ENCODE data around the gene GRAMD2B.
A peak's percentile ranks its signal among the peaks of the same experiment; 100 is the strongest.
"Not testable (repeated sequence)": the region's sequence is repeated elsewhere in the genome, so short reads cannot be mapped to it uniquely, and the experiment has no call there.

GRAMD2B gene, protein sequence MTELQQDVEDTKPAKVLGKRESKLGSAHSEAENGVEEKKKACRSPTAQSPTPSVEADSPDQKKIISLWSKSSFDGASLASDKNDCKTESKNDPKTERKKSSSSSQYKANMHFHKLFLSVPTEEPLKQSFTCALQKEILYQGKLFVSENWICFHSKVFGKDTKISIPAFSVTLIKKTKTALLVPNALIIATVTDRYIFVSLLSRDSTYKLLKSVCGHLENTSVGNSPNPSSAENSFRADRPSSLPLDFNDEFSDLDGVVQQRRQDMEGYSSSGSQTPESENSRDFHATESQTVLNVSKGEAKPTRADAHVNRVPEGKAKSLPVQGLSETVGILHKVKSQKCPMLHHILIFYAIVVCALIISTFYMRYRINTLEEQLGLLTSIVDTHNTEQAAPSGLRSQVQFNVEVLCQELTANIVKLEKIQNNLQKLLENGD

GRCh38 chr5:126422994-126423788 is at the start of gene GRAMD2B:
TSS of gene GRAMD2B (plus strand) at chr5:126423409. CDS start at chr5:126423607, 198 bp downstream.
- peak; percentile 20 to 87 (median 74) for DNase-seq

DNA sequence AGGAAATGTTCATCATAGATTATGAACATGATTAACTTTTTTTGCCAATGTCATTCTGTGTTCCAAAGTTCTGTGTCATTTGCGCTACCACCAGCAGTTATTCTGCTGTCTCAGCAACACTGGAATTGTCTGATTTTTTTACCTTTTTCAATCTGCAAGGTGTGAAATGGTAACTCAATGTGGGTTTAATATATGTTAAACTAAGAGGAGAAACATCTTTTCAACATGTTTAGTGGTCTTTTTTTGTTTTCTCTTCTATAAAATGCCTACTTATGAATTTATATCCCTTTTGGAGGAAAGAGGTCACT is 49.1 kb upstream of the GRAMD2B start:
- no peak for DNase-seq

- DNase-seq: peak in 6 of 14 donors; percentile 10 to 94 (median 28)
Measured at GRCh38 chr5:126376443-126376842, 46.8 kb upstream of the GRAMD2B start.

DNA sequence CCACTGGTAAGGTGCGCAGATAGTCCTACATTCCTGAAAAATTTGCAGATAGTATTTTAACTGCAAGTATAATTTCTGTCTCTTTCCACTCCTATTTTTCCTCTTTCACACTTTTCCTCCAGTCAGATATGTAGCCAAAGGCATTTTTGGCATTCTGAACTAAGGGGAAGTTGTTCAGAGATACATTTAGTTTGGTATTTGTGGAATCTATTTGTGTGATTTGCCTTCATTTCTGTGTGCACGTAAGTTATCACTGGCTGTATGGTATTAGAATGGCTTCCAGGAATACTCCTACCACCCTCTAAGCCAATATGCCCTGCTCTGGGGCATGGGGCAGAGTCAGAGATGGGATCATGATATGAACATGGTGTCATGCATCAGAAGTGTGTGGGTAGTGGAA is 45.8 kb upstream of the GRAMD2B start:
- DNase-seq: no peak

DNA sequence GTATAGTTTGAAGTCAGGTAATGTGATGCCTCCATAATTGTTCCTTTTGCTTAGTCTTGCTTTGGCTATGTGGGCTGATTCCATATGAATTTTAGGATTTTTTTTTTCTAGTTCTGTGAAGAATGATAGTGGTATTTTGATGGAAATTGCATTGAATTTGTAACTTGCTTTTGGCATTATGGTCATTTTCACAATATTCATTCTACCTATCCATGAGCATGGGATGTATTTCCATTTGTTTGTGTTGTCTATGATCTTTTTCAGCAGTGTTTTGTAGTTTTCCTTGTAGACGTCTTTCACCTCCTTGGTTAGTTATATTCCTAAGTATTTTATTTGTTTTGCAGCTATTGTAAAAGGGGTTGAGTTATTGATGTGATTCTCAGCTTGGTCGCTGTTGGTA is 42.9 kb upstream of the GRAMD2B start:
- DNase-seq: not testable (repeated sequence)

- DNase-seq: no peak
Measured at GRCh38 chr5:126383246-126383645, 40.0 kb upstream of the GRAMD2B start.

DNA sequence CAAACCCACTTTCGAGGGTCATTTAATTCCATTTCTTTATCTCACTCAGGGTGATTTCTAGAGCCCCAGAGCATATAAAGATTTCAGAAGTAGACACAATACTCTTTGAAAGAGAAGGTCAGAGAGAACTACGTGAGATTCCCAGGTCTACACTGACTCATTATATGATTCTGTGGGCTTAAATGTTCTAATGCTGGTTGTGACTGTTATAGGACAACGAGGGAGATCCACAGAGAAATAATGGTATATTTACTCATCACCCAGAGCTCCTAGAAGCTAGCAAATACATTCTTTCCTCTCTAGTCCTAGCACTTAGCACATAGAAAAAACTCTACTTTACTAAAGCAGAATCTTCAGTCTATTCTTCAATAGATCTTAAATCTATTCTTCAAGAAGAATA is 39.4 kb upstream of the GRAMD2B start:
- DNase-seq: no peak

- peak in 1 of 14 donors; percentile 14 for DNase-seq
Measured at GRCh38 chr5:126384985-126385384, 38.2 kb upstream of the GRAMD2B start.

DNA sequence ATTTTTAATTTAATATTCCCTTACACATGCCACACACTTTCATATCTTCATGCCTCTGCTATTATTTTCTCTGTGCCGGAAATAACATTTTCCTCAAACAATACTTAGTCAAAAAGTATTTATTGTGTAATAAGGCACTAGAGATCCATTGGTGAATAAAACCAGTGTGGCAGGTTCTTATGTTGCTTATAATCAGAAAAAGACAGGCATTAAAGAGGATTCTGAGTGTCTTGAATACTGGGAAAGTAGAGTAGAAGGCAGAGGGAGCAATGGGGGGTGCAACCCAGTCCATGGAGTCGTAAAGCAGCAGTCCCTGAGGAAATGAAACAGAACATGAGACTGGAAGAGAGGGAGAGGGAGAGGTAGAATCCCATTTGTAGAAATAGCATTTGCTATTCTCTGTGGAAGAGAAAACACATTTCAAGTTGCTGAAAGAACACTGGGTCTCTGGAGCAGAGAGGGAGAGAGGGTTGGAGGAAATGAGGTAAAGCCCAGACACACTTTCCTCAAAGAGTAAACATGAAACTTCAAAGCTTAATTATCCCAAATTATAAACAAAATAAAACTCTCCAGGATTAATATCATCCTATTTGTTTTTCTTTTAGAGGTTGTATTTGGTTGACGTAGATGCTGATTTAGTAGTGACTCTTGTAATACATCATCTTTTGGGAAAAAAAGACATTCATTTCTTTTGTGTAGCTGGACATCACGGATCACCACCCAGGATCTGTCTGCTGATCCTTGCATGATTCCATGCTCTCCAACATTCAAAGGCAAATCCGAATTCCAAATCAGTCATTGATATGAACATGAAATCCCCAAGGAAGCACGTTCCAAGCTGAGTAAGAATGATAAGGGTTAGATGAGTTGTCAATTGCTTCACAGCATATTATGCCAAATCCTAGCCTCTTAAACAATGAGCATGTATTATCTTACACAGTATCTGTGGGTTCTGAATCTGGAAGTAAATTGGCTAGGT is 37.4 kb upstream of the GRAMD2B start:
- DNase-seq: no peak

GRCh38 chr5:126389179-126389578 is 34.0 kb upstream of the GRAMD2B start:
- DNase-seq: no peak

- DNase-seq: no peak
Measured at GRCh38 chr5:126390051-126390450, 33.2 kb upstream of the GRAMD2B start.

DNA sequence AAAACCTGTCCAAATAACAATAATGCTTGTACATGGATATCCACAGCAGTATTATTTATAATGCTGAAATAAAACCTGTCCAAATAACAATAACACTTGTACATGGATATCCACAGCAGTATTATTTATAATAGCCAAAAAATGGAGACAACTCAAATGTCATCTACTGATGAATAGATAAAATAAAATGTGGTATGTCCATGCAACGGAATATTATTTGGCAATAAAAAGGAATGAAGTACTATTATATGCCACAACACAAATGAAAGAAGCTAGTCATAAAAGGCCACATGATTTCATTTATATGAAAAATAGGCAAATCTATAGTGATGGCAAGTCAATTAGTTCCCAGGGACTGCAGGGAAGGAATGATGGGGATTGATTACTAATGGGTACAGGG is 31.8 kb upstream of the GRAMD2B start:
- DNase-seq: no peak

DNA sequence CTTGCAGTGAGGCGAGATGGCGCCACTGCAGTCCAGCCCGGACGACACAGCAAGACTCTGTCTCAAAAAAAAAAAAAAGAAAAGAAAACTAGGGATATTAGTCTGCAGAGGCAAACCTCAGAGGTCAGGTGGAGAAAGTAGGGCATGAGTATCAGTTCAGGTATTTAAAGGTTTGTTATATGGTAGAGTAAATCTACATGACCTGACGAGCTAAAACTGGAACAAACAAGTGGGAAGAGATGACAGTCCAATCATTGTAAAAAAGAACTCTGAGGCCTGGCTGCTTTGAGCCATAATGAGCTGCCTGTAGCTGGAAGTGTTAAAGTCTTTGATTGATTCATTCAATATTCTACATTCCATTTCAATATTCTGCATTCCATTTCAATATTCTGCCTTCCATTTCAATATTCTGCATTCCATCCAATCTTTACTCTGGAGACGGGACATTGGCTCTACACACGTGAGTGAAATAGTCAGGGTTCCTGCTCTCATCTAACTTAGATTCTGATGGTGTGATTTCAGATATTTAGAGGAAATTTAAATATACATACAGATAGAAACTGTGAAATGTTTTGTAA is 28.9 kb upstream of the GRAMD2B start:
- no peak for DNase-seq

DNA sequence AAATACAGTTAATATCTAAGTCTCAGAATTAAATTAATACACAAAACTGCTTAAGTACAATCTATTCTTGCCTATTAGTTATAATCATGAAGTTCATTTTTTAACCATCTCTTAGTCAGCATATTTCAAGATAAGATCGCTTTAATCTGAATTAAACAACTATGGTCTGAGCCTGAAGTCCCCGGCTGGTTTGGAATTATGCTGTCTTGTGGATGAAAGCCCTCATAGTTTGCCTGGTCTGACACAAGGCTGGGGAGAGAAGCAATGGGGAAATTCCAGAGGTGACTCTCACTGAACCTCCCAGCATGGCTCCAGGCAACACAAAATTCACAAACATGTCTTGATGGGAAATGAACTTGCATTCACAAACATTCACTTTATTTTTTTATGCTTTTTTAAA is 28.0 kb upstream of the GRAMD2B start:
- no peak for DNase-seq

DNA sequence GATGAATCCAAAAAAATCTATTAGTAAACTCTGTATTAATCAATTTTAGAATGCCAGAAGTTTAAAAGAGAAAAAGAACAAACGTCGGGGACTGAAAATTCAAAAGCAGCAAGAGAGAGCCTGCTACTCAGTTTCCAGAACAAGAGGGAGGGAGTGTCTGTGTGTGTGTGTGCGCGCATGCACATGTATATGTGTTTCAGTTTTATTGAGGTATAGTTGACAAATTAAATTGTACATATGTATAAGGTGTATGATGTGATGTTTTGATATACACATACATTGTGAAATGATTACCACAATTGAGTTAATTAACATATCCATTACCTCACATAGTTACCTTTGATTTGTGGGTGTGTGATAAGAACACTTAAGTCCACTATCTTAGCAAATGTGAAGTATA is 27.6 kb upstream of the GRAMD2B start:
- no peak for DNase-seq

DNA sequence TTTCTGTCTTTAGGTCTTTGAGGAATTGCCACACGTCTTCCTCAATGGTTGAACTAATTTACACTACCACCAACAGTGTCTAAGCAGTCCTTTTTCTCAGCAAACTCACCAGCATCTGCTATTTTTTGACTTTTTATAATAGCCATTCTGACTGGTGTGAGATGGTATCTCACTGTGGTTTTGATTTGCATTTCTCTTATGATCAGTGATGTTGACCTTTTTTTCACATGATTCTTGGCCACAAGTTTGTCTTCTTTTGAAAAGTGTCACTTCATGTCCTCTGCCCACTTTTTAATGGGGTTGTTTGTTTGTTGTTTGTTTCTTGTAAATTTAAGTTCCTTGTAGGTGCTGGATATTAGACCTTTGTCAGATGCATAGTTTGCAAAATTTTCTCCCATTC is 26.5 kb upstream of the GRAMD2B start:
- DNase-seq: not testable (repeated sequence)

GRCh38 chr5:126398791-126399190 is 24.4 kb upstream of the GRAMD2B start:
- DNase-seq: no peak

- no peak for DNase-seq
Measured at GRCh38 chr5:126400621-126401251, 22.5 kb upstream of the GRAMD2B start.

DNA sequence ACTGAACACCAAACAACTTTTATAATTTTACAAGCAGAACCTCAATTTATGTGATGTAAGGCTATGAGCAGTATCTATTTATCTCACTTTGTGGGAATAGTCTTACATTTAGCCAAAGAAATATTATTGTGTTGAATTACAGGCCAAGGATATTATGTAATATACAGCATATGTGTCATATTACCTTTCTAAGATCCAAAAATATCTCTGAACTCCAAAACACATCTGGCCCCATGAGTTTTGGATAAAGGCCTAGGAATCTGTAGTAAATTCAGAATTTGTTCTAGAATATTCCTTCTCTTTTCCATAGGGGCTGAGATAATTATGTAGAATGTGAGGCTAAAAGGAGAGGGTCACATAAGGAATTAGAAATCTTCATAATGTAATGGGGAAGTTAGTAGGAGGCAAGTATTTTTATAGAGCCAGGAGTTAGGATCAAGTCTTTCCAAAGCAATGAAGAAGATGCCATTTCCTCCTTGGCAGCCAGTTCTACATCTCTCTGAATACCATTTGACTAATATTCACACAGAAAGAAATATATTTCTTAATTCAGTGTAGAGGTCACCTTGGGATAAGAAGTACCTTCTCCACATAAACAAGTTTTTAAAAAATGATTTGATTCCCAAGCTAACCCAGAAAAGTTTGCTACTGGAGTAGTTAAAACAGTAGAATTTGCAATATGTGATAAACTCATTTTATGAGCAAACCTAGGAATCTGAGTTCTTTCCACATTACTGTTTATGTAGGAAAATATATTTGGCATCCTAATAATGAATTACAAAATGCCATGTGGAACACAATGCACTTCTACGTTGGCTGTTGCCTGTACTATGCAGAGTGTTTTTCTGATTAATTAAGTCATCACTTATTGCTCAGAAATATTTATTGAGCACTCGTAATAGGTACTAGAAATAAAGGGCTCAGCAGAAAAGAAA is 20.3 kb upstream of the GRAMD2B start:
- no peak for DNase-seq

GRCh38 chr5:126403876-126404275 is 19.3 kb upstream of the GRAMD2B start:
- no peak for DNase-seq

- DNase-seq: no peak
Measured at GRCh38 chr5:126410623-126411022, 12.6 kb upstream of the GRAMD2B start.
